ENCODE data around the gene KIF1A.
"Not testable (repeated sequence)": the region's sequence is repeated elsewhere in the genome, so short reads cannot be mapped to it uniquely, and the experiment has no call there.

The KIF1A gene

GRCh38 chr2:240786355-240786841, 33.6 kb downstream of the KIF1A start:
- DNase-seq = no peak

GRCh38 chr2:240785424-240786335, 34.3 kb downstream of the KIF1A start:
- no peak for DNase-seq

- no peak for DNase-seq
Measured at GRCh38 chr2:240784629-240785423, 35.2 kb downstream of the KIF1A start.

- DNase-seq = no peak
Measured at GRCh38 chr2:240783819-240784621, 36.0 kb downstream of the KIF1A start.

GRCh38 chr2:240782886-240783818, 36.9 kb downstream of the KIF1A start:
- DNase-seq = no peak

GRCh38 chr2:240782221-240782885, 37.7 kb downstream of the KIF1A start:
- DNase-seq = no peak

GRCh38 chr2:240781471-240782220, 38.4 kb downstream of the KIF1A start:
- no peak for DNase-seq

- DNase-seq = no peak
Measured at GRCh38 chr2:240780023-240780700, 39.9 kb downstream of the KIF1A start.

- DNase-seq = not testable (repeated sequence)
Measured at GRCh38 chr2:240779250-240779832, 40.7 kb downstream of the KIF1A start.

GRCh38 chr2:240778426-240778825, 41.6 kb downstream of the KIF1A start:
- DNase-seq = no peak

- DNase-seq = no peak
Measured at GRCh38 chr2:240777456-240778212, 42.4 kb downstream of the KIF1A start.

- no peak for DNase-seq
Measured at GRCh38 chr2:240775905-240776304, 44.1 kb downstream of the KIF1A start.

GRCh38 chr2:240774856-240775255, 45.2 kb downstream of the KIF1A start:
- no peak for DNase-seq

GRCh38 chr2:240769096-240769495, 50.9 kb downstream of the KIF1A start:
- no peak for DNase-seq

GRCh38 chr2:240768216-240768615, 51.8 kb downstream of the KIF1A start:
- no peak for DNase-seq

GRCh38 chr2:240767341-240767740, 52.7 kb downstream of the KIF1A start:
- no peak for DNase-seq

- no peak for DNase-seq
Measured at GRCh38 chr2:240766072-240766471, 53.9 kb downstream of the KIF1A start.

GRCh38 chr2:240765007-240765406, 55.0 kb downstream of the KIF1A start:
- no peak for DNase-seq

- DNase-seq = no peak
Measured at GRCh38 chr2:240764605-240765004, 55.4 kb downstream of the KIF1A start.
